G401 (cell line): Measurements from ENCODE around the gene SUPT4H1. TPM values are rescaled to one million over a fixed set of nuclear protein-coding genes. Genes with fewer than 3 reads are reported as not detected.

Experiments used
- DNase-seq: peaks from one replicate; pipeline ENCODE4 v3.0.0-alpha.2; 2015; ENCODE audit warnings: low spot score
- in situ Hi-C: cut with HindIII; loops from 2 replicates; pipeline ENCODE4 v1.10.0; 2016; ENCODE audit warnings: low sequenced_read_pairs, mixed read lengths
- total RNA-seq: library from RNA; depleted of rRNA; stranded (reverse); fragments of >200 nt; shearing (Covaris generic); gene quantifications from 2 replicates; pipeline ENCODE4 v1.2.3, GENCODE V29; 2014

The SUPT4H1 gene
- total RNA-seq, 1 experiment from 2014 or later: 58.7 TPM

DNA sequence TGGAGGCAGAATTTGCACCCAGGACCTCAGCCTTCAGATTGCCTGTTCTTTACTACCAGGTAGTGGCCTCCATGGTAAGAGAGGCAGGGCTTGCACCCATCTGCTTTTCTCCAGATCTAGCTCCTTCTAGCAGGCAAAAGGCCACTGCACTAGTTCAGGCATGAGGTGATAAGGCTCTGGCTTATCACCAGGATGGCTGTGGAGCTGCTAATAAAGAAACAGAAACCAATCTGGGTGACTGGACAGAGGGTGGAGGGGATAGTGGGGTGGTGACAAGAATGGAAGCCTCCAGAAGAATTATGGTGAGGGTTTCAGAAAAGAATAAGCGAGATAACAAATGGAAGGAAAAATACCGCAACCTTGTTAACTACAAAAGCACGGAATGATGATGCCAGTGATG lies 15.5 kb upstream of the SUPT4H1 start:
- DNase-seq: no peak
- in situ Hi-C loops: no loop called here

DNA sequence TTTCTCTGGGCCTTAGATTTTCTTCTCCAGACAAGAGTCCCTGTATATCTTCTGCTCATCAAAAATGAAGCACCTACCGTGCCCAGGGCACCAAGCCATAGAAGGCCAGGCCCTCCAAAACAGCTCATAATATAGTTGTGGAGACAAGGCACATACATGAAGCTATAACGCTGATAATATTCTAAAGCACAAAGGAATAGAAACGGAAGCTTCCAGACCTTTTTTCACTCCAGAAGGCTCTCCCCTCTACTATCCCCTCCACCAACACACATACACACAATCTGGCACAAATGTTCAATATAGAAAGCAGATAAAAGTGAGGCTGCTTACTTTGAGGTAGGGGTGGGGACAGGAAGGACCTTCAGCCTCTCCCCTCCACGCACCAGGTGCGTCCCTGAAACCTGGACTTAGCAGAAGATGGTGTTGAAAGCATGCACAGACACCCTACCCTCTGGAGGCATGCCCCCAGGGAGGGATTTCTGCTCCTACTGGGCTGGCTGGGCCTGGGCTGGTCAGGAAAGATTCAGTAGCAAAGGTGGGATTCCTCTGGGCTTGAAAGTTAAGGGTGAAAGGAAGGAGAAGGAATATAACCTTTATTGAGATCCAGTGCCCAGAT lies 14.1 kb upstream of the SUPT4H1 start:
- no peak for DNase-seq
- in situ Hi-C loops: no loop called here

DNA sequence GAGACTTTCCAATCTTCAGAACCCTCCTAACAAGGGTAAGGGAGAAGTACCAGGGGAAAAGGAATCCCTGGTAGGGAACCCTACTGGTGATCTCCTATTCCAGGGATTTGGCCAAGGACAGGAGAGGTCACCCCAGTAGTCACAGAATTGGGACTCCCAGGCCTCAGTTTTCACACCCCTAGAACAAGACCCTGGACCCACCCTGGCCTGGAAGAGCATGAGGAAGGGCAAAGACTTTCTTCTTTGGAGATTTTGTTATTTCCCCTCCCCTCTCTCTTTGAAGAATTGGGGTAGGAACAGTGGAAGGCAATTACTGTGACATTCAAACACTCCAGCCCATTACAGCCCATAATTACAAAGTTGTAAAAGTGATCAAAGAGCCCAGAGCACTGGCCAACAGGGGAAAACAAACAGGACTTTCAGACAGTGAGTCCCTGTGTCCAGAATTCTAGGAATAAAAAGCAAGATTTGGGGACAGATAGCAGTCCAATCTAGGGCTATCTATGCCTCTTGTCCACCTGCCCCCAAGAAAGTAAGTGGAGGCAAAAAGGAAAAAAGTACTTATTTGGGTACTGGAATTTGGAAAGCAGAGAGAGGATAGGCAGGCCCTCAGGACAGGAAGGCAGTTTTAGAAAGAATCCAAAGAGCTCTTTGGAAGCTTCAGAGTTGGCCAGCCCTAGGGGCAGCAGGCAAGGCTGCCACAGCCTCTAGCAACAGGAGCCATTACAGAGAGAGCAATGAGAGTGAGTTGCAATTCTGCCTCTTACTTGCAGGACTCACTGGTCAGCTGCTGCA lies 13.4 kb upstream of the SUPT4H1 start:
- in situ Hi-C loops: no loop called here
- no peak for DNase-seq

DNA sequence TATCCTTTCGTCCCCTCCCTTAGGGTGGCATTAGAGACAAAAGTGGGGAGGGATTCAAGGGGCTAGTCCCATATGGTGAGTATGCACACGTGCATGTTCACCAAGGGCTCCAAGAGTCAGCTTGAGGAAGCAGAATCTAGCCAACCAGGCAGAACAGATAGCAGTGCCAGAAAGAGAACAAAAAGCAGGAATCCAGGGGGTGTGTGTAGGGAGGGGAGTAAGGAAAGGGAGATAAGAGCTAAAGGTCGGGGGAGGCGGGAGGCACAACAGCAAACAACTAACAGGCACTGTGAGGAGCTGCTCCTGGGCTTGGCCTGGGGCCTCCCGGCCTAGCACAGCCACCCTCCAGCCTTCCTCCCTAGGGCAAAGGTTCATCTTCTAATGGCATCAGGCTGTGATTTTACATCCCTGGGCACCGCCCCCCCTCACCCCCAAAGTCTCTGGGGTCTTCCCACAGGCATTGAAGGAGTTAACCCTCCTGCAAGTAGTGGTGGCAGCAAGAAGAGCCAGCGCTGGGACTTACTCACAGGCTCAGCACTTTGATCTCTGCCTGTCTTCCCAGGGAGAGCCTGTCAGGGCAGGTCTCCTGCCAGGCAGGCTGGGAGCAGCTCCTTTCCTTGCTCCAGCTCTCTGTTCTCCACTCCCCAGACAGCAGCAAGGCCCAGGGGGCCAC lies 12.4 kb upstream of the SUPT4H1 start:
- no peak for DNase-seq
- in situ Hi-C loops: no loop called here

DNA sequence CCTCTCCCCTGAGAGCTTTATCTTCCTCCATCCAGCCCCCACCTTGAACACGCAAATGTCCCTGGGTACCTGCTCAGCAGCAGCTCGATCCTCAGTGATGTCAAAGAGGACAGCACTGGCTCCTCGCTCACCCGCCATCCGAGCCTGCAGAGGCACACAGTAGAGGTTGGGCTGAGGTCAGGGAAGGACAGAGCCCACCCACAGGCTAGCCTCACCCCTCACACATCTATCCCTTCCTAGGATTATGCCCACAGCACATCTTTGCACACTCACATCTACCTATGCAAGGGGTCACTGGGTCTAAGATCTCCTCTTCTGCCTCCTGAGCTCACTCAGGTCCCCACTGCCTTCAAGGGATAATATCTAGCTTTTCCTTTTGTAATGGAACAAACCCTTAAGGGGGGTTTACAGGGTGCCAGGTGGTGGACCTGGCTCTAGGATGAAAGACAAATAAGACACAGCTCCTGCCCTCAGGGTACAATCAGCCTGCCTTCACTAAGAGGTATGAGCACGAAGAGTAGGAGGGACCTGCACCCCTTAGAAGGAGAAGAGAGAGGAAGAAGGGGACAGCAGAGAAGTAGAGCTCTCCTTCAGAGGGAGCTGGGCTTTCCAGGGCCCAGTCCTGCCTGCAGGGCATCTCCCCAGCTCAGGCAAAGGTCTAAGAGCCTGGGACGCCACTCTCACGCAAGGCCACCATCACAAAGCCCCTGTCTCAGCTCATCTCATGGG lies 11.6 kb upstream of the SUPT4H1 start:
- in situ Hi-C loops: no loop called here
- no peak for DNase-seq

DNA sequence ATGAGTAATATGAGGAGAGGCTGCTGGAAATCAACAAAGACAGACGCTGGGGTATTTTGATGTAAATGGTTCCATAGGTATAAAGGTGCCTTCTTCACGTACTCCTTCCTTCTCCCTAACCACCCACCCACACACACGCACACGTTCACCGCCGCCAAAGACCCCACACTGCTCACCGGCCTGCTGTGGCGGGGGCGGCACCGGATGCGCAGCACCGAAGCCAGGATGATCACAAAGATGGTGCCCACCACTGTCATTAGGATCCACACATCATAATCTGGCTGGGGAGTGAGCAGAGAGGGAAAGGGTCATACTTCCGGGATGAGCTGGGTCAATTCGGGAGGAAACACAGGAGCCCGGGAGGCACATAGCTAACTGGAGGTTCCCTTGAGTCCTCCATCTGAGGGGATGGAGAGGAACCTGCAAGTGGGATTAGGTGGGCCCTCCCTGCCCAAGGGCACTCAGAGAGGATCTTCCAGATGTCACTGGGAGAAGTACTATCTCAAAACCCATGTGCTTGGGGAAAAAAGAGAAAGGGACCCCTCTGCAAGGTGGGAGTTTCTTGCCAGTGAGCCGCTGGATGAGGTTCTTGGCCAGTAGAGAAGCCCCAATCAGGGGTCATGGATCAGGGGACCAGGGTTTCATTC lies 10.5 kb upstream of the SUPT4H1 start:
- in situ Hi-C loops: no loop called here
- no peak for DNase-seq

DNA sequence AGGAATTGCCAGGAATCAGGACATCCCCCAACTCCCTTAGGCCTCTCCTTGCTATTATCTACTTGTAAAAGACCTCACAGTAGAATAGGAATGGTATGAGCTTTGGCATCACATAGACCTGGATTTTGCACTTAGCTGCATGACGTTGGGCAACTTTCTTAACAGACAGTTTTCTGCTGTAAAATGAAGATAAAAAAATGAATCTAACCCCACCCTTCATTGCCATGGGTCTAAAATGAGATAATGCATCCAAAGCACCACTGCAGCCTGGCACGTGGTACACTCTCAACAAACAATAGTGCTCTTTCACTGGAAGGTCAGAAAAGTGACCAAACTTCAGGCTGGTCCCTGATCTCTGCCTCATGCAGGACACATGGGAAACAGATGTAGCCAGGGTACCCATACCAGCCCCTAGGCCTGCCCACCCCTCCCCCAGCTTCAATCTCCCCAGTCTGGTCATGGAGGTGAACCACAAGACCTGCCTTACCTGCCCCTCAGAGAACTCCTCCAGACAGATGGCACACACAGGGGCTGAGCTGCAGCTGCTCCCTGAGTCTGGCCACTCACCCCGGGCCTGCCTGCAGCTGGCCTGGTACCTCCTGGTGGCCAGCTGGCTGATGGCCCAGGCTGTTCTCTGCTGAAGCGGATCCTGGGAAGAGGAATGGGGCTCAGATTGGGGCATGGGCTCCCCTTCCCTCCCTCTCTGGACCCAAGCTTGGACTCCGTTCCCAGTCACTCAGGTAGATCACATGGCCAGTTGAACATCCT lies 8.5 kb upstream of the SUPT4H1 start:
- no peak for DNase-seq
- in situ Hi-C loops: no loop called here

DNA sequence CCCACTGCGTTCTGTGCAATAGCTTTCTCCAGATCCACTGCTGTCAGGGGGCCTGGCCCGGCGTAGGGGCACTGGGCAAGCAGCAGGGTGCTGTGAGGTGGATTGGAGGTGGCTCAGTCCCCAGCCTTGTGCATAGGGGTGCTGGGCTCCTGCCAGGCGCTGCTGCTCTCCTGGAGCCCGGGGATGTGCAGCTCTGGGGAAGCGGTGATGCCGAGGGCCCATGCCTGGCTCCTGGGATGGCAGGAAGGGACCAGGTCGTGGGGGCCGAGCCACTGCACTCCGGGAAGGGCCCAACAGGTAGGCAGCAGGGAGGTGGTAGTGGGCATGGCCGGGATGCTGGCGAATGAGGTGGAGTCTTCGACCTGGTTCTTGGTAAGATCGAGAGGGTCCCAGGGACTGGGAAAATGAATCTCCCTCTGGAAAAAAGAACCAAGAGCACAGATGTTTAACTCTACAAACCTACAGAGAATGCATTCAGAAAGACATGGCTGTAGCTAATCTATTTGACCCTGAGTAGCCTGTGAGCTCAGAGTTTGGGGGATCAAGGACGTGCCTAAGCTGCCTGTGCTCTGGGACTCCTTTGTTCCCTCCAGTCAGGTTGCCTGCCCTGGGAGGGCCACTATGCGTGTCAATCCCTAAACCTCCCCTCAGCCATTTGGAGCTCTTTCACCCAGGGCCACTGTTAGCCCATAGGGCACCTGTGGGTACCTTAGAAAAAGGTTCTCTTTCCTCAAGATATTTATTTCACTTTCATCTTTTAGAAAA lies 6.6 kb upstream of the SUPT4H1 start:
- no peak for DNase-seq
- in situ Hi-C loops: no loop called here

DNA sequence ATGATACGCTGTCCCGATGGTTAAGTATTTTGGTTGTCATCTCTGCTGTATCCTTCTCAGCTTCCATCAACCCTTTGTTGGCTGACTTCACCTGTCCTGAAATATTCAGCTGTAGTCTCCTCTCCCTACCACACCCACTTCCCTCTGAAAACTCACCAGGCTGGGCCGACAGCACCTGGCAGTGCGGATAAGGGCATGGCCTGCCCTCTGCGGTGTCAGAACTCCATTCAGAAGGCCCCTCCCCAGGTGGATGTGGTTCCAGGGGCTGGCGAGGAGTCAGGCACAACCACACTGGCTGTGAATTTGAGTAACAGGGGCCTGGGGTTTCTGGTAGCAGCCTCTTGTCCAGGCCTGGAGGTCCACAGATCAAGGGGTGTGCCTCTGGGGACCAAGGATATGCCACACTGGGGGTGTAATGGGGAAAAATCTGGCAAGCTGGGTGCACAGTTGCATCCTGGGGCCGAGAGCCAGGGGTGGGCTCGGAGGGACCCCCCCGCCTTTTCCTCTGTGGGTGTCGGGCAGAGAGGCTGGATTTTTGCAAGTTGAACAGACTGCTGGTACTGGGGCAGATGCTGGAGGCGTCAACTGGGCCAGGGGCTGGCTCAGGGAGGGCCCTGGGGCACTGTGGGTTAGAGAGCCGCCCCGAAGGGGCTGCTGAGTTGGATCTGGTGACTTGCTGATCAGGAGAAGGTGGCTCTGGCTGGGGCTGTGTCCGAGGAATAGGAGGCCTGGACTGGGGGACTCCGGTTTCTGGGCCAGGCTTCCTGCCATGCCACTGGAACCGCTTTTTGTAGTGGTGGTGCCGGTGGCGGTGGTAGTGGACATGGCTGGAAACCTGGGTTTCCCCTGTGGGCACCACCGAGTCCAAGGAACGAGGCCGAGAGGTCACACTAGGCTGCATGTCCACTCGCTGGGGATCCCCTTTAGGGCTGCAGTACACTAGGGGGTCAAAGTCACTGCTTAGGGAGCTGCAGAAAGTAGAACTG lies 5.6 kb upstream of the SUPT4H1 start:
- in situ Hi-C loops: no loop called here
- no peak for DNase-seq

DNA sequence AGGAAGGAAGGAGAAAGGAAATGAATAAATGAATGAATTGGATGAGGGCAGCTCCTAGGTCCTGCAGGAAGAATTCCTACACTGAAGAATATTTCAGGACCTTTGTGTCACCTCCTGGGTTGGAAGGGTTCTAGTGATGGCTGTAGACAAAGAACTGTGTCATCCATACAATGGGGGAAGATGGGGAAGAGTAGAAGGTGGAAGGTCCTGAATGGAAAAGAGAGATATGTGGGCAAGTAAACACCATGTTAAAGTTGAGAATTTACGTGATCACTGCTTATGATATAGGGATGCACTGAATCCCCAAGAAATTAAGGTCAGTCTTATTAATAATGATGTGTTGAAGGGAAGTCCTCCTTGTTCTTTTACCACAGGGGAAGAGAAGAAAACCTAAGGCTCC lies 4.2 kb upstream of the SUPT4H1 start:
- DNase-seq: no peak
- in situ Hi-C loops: no loop called here

DNA sequence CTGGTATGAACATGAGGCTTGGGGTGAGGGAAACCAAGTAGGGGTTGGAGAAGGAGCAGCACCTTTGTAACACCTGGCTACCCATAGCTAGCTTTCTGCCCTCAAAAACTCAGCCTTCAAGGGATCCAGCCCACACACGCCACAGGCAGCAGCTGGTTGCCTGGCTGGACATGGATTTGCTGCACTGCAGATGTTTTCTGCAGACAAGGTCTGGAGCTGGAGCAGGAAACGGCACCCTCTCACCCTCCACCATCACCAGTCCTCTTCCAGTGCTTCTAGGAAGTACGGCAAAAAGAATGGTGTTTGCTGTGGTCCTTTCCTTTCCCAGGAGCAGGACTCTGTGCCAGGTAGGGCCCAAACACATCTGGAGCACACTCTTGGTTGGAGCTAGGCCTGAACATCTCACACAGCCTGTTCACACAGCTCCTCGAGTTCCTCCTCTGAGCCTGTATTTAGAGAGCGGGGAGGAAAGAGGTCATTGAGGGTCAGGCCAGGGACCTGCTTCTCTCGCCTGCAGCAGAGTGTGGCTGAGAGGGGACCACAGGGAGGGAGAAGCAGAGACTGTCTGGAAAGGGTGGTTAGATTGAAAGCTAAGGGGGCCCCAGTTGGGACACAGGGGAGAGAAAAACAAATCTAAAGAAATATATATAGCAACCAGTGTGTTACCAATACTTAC lies 2.7 kb upstream of the SUPT4H1 start:
- no peak for DNase-seq
- in situ Hi-C loops: no loop called here

DNA sequence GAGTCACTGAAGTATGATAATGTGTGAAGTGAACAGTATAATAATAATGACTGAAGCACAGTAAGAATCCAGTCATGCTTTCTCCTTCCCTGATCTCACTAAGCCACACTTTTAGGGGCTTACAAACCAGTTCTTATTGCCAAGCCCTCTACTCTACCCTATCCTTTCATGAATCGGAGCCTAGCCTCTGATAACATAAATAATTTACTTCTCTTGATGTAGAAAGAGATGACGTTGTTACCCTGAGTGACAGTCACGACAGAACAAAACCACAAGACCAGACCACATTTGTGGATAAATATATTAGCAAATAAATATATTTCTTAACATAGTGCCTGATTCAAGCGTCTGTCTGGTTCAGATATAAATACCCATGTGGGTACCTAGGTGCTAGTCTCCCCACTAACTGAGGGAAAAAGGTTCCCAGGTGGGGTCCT lies 1.4 kb upstream of the SUPT4H1 start:
- DNase-seq: no peak
- in situ Hi-C loops: no loop called here

DNA sequence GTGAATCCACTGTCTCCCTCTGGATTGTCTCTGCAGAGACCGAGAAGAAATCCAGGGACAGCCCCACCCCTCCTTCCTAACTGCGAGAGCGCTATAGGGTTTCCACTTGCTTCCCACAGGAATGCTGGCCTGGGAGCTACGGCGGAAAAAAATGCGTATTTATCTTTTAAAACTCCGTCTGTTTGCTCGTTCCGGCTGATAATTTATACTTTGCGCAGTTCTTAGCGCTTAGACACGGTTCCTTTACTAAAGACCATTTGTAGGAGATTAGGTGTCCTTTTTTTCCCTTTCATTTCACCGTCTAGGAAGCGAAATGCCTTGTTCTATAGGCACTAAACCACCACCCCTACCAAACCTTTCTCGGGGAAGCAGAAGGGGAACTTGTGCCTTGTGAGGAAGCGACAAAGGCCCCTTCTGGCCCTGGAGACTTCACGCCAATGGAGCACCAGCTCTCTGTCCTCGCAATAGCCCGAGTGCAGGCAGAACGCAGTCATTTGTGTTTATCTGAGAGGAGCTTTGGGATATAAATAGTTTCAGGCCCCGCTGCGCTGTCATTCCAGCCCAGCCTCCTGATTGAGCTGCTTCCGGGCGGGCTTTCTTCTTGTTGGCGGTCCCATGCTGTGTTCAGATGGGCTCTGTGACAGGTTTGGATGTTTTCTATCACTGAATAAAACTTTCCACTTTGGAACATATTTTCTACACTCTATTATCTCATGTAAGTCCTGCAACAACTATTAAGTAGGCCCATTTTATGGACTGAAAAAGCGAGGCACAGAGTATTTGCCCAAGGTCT lies 791 bp upstream of the SUPT4H1 start:
- DNase-seq: peak; percentile 76
- in situ Hi-C loops: no loop called here

DNA sequence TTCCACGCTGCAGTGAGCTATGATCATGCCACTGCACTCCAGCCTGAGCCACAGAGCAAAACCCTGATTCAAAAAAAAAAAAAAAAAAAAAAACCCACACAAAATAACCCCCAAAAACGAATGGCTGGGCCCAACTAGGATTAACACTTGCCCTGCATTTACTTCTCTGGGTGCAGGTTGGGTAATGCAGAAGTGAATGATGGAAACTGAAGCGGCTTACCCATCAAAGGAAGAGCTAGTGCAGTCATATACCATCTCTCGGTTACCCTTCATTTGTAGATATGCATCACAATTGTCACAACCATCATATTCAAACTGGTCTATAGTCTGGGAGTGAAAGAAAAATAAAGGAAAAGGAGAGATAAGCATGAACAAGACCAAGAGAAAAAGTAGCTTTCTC lies 819 bp downstream of the SUPT4H1 start:
- in situ Hi-C loops: no loop called here
- no peak for DNase-seq

DNA sequence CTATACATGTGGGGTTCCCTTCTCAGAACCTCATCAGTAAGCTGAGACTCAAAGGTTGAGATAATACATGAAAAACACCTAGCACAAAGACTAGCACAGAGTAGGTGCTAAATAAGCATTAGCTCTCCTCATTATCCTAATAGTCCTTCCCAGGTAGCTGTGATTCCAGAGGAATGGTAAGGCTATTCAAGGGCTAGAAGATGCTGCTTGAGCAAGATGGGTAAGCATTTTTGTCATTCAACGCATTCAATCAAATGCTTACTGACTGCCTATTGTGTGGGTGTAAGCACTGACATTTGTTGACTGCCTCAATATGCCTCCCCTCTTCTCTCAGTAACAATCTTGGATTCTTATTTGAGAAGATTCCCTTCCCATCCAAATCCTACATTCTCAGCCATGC lies 4.0 kb downstream of the SUPT4H1 start:
- DNase-seq: no peak
- in situ Hi-C loops: no loop called here

DNA sequence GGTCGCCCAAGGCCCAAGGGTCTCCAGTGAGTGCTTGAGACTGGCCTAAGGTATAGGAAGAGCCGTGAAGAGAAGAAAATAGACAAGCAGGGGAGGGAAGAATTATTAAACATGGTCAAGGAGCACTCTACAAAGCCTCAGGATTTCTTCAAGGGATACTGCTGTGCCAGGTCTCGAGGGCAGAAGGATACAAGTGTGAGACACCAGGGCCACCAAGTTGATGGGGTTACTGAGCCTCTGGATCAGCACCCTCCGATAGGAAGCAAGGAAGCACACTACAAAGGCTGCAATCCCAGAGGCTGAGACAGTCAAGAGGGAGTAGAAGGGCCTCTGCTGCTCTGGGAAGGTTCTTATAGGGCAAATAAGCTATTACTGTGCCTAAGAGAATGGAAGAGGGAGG lies 6.5 kb downstream of the SUPT4H1 start:
- in situ Hi-C loops: no loop called here

More for the DNA sequence above, 6.5 kb downstream of the SUPT4H1 start:
- DNase-seq: no peak
